Ammon's horn (tissue), 1 donor: Measurements from ENCODE around the gene MBD3L2B.
A peak's percentile ranks its signal among the peaks of the same experiment; 100 is the strongest.

ENCODE experiments used
- DNase-seq: peaks from one replicate; pipeline ENCODE4 v3.0.0-alpha.2; 2016; ENCODE audit warnings: low spot score

MBD3L2B gene

GRCh38 chr19:7010722-7011593 is 10.3 kb downstream of the MBD3L2B start:
- no peak for DNase-seq

- no peak for DNase-seq
Measured at GRCh38 chr19:7007859-7008258, 13.4 kb downstream of the MBD3L2B start.

GRCh38 chr19:7006135-7006704 is 15.0 kb downstream of the MBD3L2B start:
- no peak for DNase-seq

- DNase-seq: no peak
Measured at GRCh38 chr19:7004313-7004931, 16.8 kb downstream of the MBD3L2B start.

GRCh38 chr19:7000816-7001215 is 20.4 kb downstream of the MBD3L2B start:
- DNase-seq: no peak

GRCh38 chr19:7000333-7000732 is 20.9 kb downstream of the MBD3L2B start:
- DNase-seq: peak; percentile 34

- DNase-seq: no peak
Measured at GRCh38 chr19:6999933-7000332, 21.3 kb downstream of the MBD3L2B start.

GRCh38 chr19:6997679-6998445 is 23.4 kb downstream of the MBD3L2B start:
- peak; percentile 23 for DNase-seq

GRCh38 chr19:6996810-6997209 is 24.4 kb downstream of the MBD3L2B start:
- DNase-seq: no peak

- DNase-seq: no peak
Measured at GRCh38 chr19:6995054-6995453, 26.2 kb downstream of the MBD3L2B start.

GRCh38 chr19:6988257-6988656 is 33.0 kb downstream of the MBD3L2B start:
- no peak for DNase-seq

- DNase-seq: peak; percentile 48
Measured at GRCh38 chr19:6987850-6988249, 33.4 kb downstream of the MBD3L2B start.

- no peak for DNase-seq
Measured at GRCh38 chr19:6983448-6983847, 37.8 kb downstream of the MBD3L2B start.

- DNase-seq: no peak
Measured at GRCh38 chr19:6979399-6979798, 41.8 kb downstream of the MBD3L2B start.

- DNase-seq: no peak
Measured at GRCh38 chr19:6976197-6976596, 45.0 kb downstream of the MBD3L2B start.

- no peak for DNase-seq
Measured at GRCh38 chr19:6971366-6971765, 49.9 kb downstream of the MBD3L2B start.

- DNase-seq: peak; percentile 2
Measured at GRCh38 chr19:6970443-6970842, 50.8 kb downstream of the MBD3L2B start.

GRCh38 chr19:6970021-6970420 is 51.2 kb downstream of the MBD3L2B start:
- DNase-seq: no peak

GRCh38 chr19:6969490-6969889 is 51.7 kb downstream of the MBD3L2B start:
- DNase-seq: no peak
